ENCODE measurements around the gene PRSS1.

Gene PRSS1

DNA sequence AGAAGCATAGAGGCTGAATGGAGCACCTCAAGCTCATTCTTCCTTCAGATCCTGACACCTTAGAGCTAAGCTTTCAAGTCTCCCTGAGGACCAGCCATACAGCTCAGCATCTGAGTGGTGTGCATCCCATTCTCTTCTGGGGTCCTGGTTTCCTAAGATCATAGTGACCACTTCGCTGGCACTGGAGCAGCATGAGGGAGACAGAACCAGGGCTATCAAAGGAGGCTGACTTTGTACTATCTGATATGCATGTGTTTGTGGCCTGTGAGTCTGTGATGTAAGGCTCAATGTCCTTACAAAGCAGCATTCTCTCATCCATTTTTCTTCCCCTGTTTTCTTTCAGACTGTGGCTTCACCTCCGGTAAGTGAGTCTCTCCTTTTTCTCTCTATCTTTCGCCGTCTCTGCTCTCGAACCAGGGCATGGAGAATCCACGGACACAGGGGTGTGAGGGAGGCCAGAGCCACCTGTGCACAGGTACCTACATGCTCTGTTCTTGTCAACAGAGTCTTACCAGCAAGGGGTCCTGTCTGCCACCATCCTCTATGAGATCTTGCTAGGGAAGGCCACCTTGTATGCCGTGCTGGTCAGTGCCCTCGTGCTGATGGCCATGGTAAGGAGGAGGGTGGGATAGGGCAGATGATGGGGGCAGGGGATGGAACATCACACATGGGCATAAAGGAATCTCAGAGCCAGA is 52.5 kb downstream of the PRSS1 start:
- TF ChIP-seq, protein P1, sequence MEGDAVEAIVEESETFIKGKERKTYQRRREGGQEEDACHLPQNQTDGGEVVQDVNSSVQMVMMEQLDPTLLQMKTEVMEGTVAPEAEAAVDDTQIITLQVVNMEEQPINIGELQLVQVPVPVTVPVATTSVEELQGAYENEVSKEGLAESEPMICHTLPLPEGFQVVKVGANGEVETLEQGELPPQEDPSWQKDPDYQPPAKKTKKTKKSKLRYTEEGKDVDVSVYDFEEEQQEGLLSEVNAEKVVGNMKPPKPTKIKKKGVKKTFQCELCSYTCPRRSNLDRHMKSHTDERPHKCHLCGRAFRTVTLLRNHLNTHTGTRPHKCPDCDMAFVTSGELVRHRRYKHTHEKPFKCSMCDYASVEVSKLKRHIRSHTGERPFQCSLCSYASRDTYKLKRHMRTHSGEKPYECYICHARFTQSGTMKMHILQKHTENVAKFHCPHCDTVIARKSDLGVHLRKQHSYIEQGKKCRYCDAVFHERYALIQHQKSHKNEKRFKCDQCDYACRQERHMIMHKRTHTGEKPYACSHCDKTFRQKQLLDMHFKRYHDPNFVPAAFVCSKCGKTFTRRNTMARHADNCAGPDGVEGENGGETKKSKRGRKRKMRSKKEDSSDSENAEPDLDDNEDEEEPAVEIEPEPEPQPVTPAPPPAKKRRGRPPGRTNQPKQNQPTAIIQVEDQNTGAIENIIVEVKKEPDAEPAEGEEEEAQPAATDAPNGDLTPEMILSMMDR (IDR thresholded peaks at IDR 0.05) = no peak
- H3K4me3 ChIP-seq = no peak overlapping the region
- DNase-seq (ENCODE audit: low spot score) = peak; percentile 41
- no peak overlapping the region for H3K27ac ChIP-seq

DNA sequence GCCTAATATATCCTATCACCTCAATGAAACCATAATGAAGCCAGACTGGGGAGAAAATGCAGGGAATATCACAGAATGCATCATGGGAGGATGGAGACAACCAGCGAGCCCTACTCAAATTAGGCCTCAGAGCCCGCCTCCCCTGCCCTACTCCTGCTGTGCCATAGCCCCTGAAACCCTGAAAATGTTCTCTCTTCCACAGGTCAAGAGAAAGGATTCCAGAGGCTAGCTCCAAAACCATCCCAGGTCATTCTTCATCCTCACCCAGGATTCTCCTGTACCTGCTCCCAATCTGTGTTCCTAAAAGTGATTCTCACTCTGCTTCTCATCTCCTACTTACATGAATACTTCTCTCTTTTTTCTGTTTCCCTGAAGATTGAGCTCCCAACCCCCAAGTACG is 53.0 kb downstream of the PRSS1 start:
- no peak overlapping the region for H3K27ac ChIP-seq
- TF ChIP-seq, protein P1 (IDR thresholded peaks at IDR 0.05) = no peak
- H3K4me3 ChIP-seq = no peak overlapping the region
- peak; percentile 33 for DNase-seq (ENCODE audit: low spot score)

Data from coronary artery (tissue), 2 donors.